DOHH2 (cell line): ENCODE results near the gene PMM2.

Experiments used
- H3F3A ChIP-seq: fragments of 200-600 bp; sonication (generic), shearing (Covaris generic); 2 replicates; pipeline ENCODE4 v1.6.0; 2016; ENCODE audit warnings: antibody characterized with exemption, mild to moderate bottlenecking; ENCODE audit not compliant: control insufficient read depth, insufficient read depth
- H3K27ac ChIP-seq: fragments of 200-600 bp; sonication (generic); 2 replicates; pipeline ENCODE4 v1.5.1; 2014; ENCODE audit warnings: low read depth, mild to moderate bottlenecking, low read length, moderate library complexity
- H3K27me3 ChIP-seq: fragments of 200-600 bp; sonication (generic); 2 replicates; pipeline ENCODE4 v1.6.1; 2014; ENCODE audit warnings: mild to moderate bottlenecking, low read length, mixed read lengths; ENCODE audit not compliant: control insufficient read depth
- H3K36me3 ChIP-seq: fragments of 200-600 bp; sonication (generic); 2 replicates; pipeline ENCODE4 v1.6.1; 2014; ENCODE audit warnings: mild to moderate bottlenecking, low read length, moderate library complexity, mixed read lengths; ENCODE audit not compliant: control insufficient read depth
- H3K4me1 ChIP-seq: fragments of 200-600 bp; sonication (generic); 2 replicates; pipeline ENCODE4 v1.6.1; 2014; ENCODE audit warnings: mild to moderate bottlenecking, low read length, mixed read lengths; ENCODE audit not compliant: control insufficient read depth
- H3K4me2 ChIP-seq: fragments of 200-600 bp; sonication (generic); 2 replicates; pipeline ENCODE4 v1.6.0; 2014; ENCODE audit warnings: mild to moderate bottlenecking, low read length, moderate library complexity
- H3K4me3 ChIP-seq: fragments of 200-600 bp; sonication (generic); 2 replicates; pipeline ENCODE4 v1.5.1; 2014; ENCODE audit warnings: mild to moderate bottlenecking, low read length, mixed read lengths
- H3K79me2 ChIP-seq: fragments of 200-600 bp; sonication (generic); 2 replicates; pipeline ENCODE4 v1.6.1; 2014; ENCODE audit warnings: mild to moderate bottlenecking, low read length, mixed read lengths; ENCODE audit not compliant: control insufficient read depth
- H3K9me2 ChIP-seq: fragments of 200-600 bp; sonication (generic); replicated peaks from 2 replicates; pipeline ENCODE4 v1.6.1; 2014; ENCODE audit warnings: mild to moderate bottlenecking, low read length, mixed read lengths; ENCODE audit not compliant: control insufficient read depth
- H3K9me3 ChIP-seq: fragments of 200-600 bp; sonication (generic); 2 replicates; pipeline ENCODE4 v1.6.1; 2014; ENCODE audit warnings: antibody characterized with exemption, low read length, mixed read lengths; ENCODE audit not compliant: control insufficient read depth, insufficient read depth
- H4K20me1 ChIP-seq: fragments of 200-600 bp; sonication (generic); 2 replicates; pipeline ENCODE4 v1.6.0; 2014; ENCODE audit warnings: low read depth, mild to moderate bottlenecking, antibody characterized with exemption, low read length, moderate library complexity; ENCODE audit not compliant: control insufficient read depth, insufficient read depth
- CTCF ChIP-seq: fragments of 200-600 bp; sonication (generic); IDR thresholded peaks from one replicate; pipeline ENCODE4 v1.5.1; 2014; ENCODE audit warnings: antibody characterized with exemption, mild to moderate bottlenecking, low read depth, low read length; ENCODE audit not compliant: poor library complexity, severe bottlenecking
- EZH2phosphoT487 ChIP-seq: fragments of 200-600 bp; sonication (generic); IDR thresholded peaks from 2 replicates; pipeline ENCODE4 v1.6.1; 2017; ENCODE audit warnings: borderline replicate concordance, mild to moderate bottlenecking, antibody characterized with exemption, low read length, moderate library complexity, mixed read lengths

Gene PMM2

GRCh38 chr16:8814095-8814806 lies 16.6 kb downstream of the PMM2 start:
- Histone ChIP-seq H3K79me2 (peaks cover 34% of the 10 kb centered on the region), H3K27ac (no peak overlapping the region), H3K4me3 (no peak overlapping the region), H3K9me2 (no peaks in the 10 kb centered on the region), H3F3A (0 out of 2 replicates have a peak, but pooled peaks cover 7% of the 10 kb centered on the region), H3K9me3 (no peaks in the 10 kb centered on the region), H3K36me3 (peaks cover 95% of the 10 kb centered on the region), H3K27me3 (no peaks in the 10 kb centered on the region), H3K4me2 (no peak overlapping the region), H4K20me1 (peaks cover 3% of the 10 kb centered on the region; the same call in 1 of the 2 replicates), H3K4me1 (peaks cover 44% of the 10 kb centered on the region)
- no peak for TF ChIP-seq EZH2phosphoT487
- no peak for TF ChIP-seq CTCF

- H3K27me3 ChIP-seq: no peaks in the 10 kb centered on the region
- TF ChIP-seq CTCF: no peak
- no peak for TF ChIP-seq EZH2phosphoT487
- H4K20me1 ChIP-seq: peaks cover 3% of the 10 kb centered on the region; the same call in 1 of the 2 replicates
- no peak overlapping the region; the same call in 1 of the 2 replicates for H3K27ac ChIP-seq
- H3K4me3 ChIP-seq: no peak overlapping the region
- peaks cover 36% of the 10 kb centered on the region for H3K79me2 ChIP-seq
- H3F3A ChIP-seq: 0 out of 2 replicates have a peak, but pooled peaks cover 5% of the 10 kb centered on the region
- H3K9me3 ChIP-seq: no peaks in the 10 kb centered on the region
- peaks cover 94% of the 10 kb centered on the region for H3K36me3 ChIP-seq
- H3K4me1 ChIP-seq: peaks cover 45% of the 10 kb centered on the region
- H3K4me2 ChIP-seq: no peak overlapping the region
- no peaks in the 10 kb centered on the region for H3K9me2 ChIP-seq
Observed at GRCh38 chr16:8816967-8817655, 19.5 kb downstream of the PMM2 start.

GRCh38 chr16:8818504-8819270 lies 21.0 kb downstream of the PMM2 start:
- TF ChIP-seq EZH2phosphoT487 (no peak), CTCF (no peak)
- H3K27me3 ChIP-seq: no peaks in the 10 kb centered on the region
- H3K27ac ChIP-seq: peak overlapping the region; percentile 32
- no peak overlapping the region for H3K4me3 ChIP-seq
- H4K20me1 ChIP-seq: peaks cover 3% of the 10 kb centered on the region; the same call in 1 of the 2 replicates
- H3K79me2 ChIP-seq: peaks cover 36% of the 10 kb centered on the region
- peak overlapping the region; percentile 8 for H3K4me2 ChIP-seq
- H3K4me1 ChIP-seq: peaks cover 50% of the 10 kb centered on the region
- H3K9me2 ChIP-seq: no peaks in the 10 kb centered on the region
- H3K9me3 ChIP-seq: no peaks in the 10 kb centered on the region
- H3K36me3 ChIP-seq: peaks cover 94% of the 10 kb centered on the region
- 0 out of 2 replicates have a peak, but pooled peaks cover 8% of the 10 kb centered on the region for H3F3A ChIP-seq
